A549 (cell line): ENCODE measurements around the gene MYO6. TPM values are rescaled to one million over a fixed set of nuclear protein-coding genes. Genes with fewer than 3 reads are reported as not detected.

Source experiments
- ATAC-seq, 2 experiments: fragments of 200-7000 bp in 1 of 2; fragments of >200 bp in 1 of 2; cut with Nextera tagmentation in 1 of 2; cut with Tn5 transposase in 1 of 2; 3 replicates each; pipeline versions ENCODE4 v1.8.0 to v1.9.1; 2018 to 2020; ENCODE audit warnings: mild to moderate bottlenecking in 1 of 2, moderate library complexity in 1 of 2
- CTCF ChIA-PET: fragments of 300-600 bp; sonication (Branson Sonifier 250); formaldehyde crosslinking; extraction: SDS; loops from one replicate; lab custom pipeline; 2021; ENCODE audit warnings: antibody characterized with exemption, inconsistent platforms; lab: Yijun Ruan, JAX
- POLR2A ChIA-PET: fragments of 350-600 bp; formaldehyde crosslinking; extraction: SDS; loops from one replicate; lab custom pipeline; 2021; ENCODE audit warnings: antibody characterized with exemption, inconsistent platforms; lab: Yijun Ruan, JAX
- DNase-seq, 2 experiments: peaks; one replicate each; pipeline versions ENCODE4 v3.0.0 to v3.0.0-alpha.2; 2011 to 2016; ENCODE audit warnings: low read depth in 1 of 2, low spot score in 1 of 2
- FAIRE-seq: peaks from 2 replicates; lab custom pipeline; 2011; peaks lifted over from hg19 to GRCh38; lab: Jason Lieb, UNC
- H3K27ac ChIP-seq, 2 experiments: fragments of >200 bp; sonication (Bioruptor Twin); formaldehyde crosslinking; 3 replicates each; pipeline ENCODE4 v1.5.1; 2016 to 2017
- H3K4me1 ChIP-seq: fragments of >200 bp; sonication (Bioruptor Twin); formaldehyde crosslinking; 3 replicates; pipeline ENCODE4 v1.6.1; 2016
- H3K4me2 ChIP-seq: fragments of >200 bp; sonication (Bioruptor Twin); formaldehyde crosslinking; 3 replicates; pipeline ENCODE4 v1.6.1; 2016
- H3K4me3 ChIP-seq: fragments of >200 bp; sonication (Bioruptor Twin); formaldehyde crosslinking; 3 replicates; pipeline ENCODE4 v1.5.1; 2016
- H3K9me3 ChIP-seq: fragments of >200 bp; sonication (Bioruptor Twin); formaldehyde crosslinking; 3 replicates; pipeline ENCODE4 v1.6.1; 2016
- CBX8 ChIP-seq: fragments of 200-600 bp; sonication (generic); IDR thresholded peaks from 2 replicates; pipeline ENCODE4 v1.6.1; 2016
- CHD2 ChIP-seq: fragments of 150-350 bp; IDR thresholded peaks from 2 replicates; pipeline ENCODE4 v1.6.1; 2014; ENCODE audit warnings: low read length; ENCODE audit not compliant: partially characterized antibody
- EHMT2 ChIP-seq: fragments of 200-600 bp; sonication (generic); IDR thresholded peaks from 2 replicates; pipeline ENCODE4 v1.6.1; 2016; ENCODE audit warnings: antibody characterized with exemption, low read depth, mild to moderate bottlenecking, moderate library complexity
- ESRRA ChIP-seq: fragments of 150-350 bp; IDR thresholded peaks from 2 replicates; pipeline ENCODE4 v1.6.1; 2014; ENCODE audit warnings: mild to moderate bottlenecking, low read length, borderline replicate concordance
- HEYL ChIP-seq: fragments of 250-450 bp; sonication (Bioruptor Pico); IDR thresholded peaks from 2 replicates; pipeline ENCODE4 v1.8.0; 2021; ENCODE audit warnings: mild to moderate bottlenecking, moderate library complexity
- HOXB5 ChIP-seq: fragments of 250-450 bp; sonication (Bioruptor Pico); IDR thresholded peaks from 2 replicates; pipeline ENCODE4 v1.5.0; 2020; ENCODE audit warnings: mild to moderate bottlenecking, moderate library complexity
- JUN ChIP-seq, 2 experiments: fragments of >200 bp; sonication (Bioruptor Twin); formaldehyde crosslinking; IDR thresholded peaks; 2 replicates in 1 of 2; 3 replicates in 1 of 2; pipeline ENCODE4 v1.6.1; 2016 to 2017
- MAZ ChIP-seq: fragments of 150-350 bp; IDR thresholded peaks from 2 replicates; pipeline ENCODE4 v1.6.1; 2014; ENCODE audit warnings: antibody characterized with exemption, low read depth, low read length, borderline replicate concordance
- NPAS2 ChIP-seq: fragments of 250-450 bp; sonication (Bioruptor Pico); IDR thresholded peaks from 2 replicates; pipeline ENCODE4 v1.8.0; 2022; ENCODE audit warnings: mild to moderate bottlenecking, moderate library complexity, borderline replicate concordance
- NR3C1 ChIP-seq: fragments of >200 bp; sonication (Bioruptor Twin); formaldehyde crosslinking; IDR thresholded peaks from 3 replicates; pipeline ENCODE4 v1.6.1; 2017
- POLR2A ChIP-seq: IDR thresholded peaks from 2 replicates; pipeline ENCODE4 v1.6.1; 2012; ENCODE audit warnings: mild to moderate bottlenecking, low read length
- RARB ChIP-seq: fragments of 250-450 bp; sonication (Bioruptor Pico); IDR thresholded peaks from 2 replicates; pipeline ENCODE4 v1.8.0; 2021; ENCODE audit warnings: mild to moderate bottlenecking, moderate library complexity
- REST ChIP-seq: fragments of 200-600 bp; sonication (generic); IDR thresholded peaks from 2 replicates; pipeline ENCODE4 v1.6.1; 2016; ENCODE audit warnings: antibody characterized with exemption, mild to moderate bottlenecking, moderate library complexity
- RNF2 ChIP-seq: fragments of 200-600 bp; sonication (generic); IDR thresholded peaks from 2 replicates; pipeline ENCODE4 v1.6.1; 2016; ENCODE audit warnings: low read depth, mild to moderate bottlenecking, antibody characterized with exemption, moderate library complexity, borderline replicate concordance
- SMC3 ChIP-seq: fragments of >200 bp; sonication (Bioruptor Twin); formaldehyde crosslinking; IDR thresholded peaks from 3 replicates; pipeline ENCODE4 v1.6.1; 2018; ENCODE audit warnings: inconsistent platforms
- TFCP2L1 ChIP-seq: fragments of 250-450 bp; sonication (Bioruptor Pico); IDR thresholded peaks from 2 replicates; pipeline ENCODE4 v1.5.0; 2021; ENCODE audit warnings: mild to moderate bottlenecking
- TP53 ChIP-seq: fragments of 250-450 bp; sonication (Bioruptor Pico); IDR thresholded peaks from 2 replicates; pipeline ENCODE4 v1.5.0; 2021; ENCODE audit warnings: mild to moderate bottlenecking, moderate library complexity
- USF2 ChIP-seq: fragments of 450-650 bp; IDR thresholded peaks from 2 replicates; pipeline ENCODE4 v1.6.1; 2014; ENCODE audit warnings: antibody characterized with exemption
- WGBS: methylation state at CpG from one replicate; pipeline ENCODE4 v1.1.6; 2017; ENCODE audit errors: missing lambda C conversion rate; 5-methylcytosine and 5-hydroxymethylcytosine counted together
- polyA plus RNA-seq, 4 experiments: library from polyadenylated mRNA; depleted of rRNA in 3 of 4; stranded (reverse); fragments of >200 nt; fragmentation: RNase III in 1 of 4; extraction: RNeasy Plus Mini Kit Qiagen cat#74134 plus additional on column Dnase treatment in 1 of 4; gene quantifications; 2 replicates in 3 of 4; 3 replicates in 1 of 4; pipeline ENCODE4 v1.2.3, GENCODE V29; 2011 to 2017
- TF ChIP-seq, protein P1 (sequence below): fragments of 250-450 bp; sonication (Bioruptor Pico); IDR thresholded peaks from 2 replicates; pipeline ENCODE4 v1.5.0; 2020; ENCODE audit warnings: low read depth, mild to moderate bottlenecking, moderate library complexity

Gene MYO6
- polyA plus RNA-seq, 2 of the 4 experiments (the other 2 are of a cell fraction) = 10.8 to 17.3 TPM

- TF ChIP-seq REST = no peak
Measured at GRCh38 chr6:75874224-75874623, 125.2 kb downstream of the MYO6 start (continued).

- no peak for FAIRE-seq
- no peak for ATAC-seq
Measured at GRCh38 chr6:75876152-75876551, 127.1 kb downstream of the MYO6 start.

GRCh38 chr6:75880305-75880704, 131.3 kb downstream of the MYO6 start:
- ChIA-PET CTCF (interaction anchor here (5.5 kb wide), 1 partner anchor 13 kb away, joined by 29 read pairs; no protein-coding TSS in a partner anchor), POLR2A (no interaction called here)
- FAIRE-seq (no peak), DNase-seq (no peak), ATAC-seq (no peak)
- WGBS = 92% methylated on average over 1 of the region's 1 CpG
- Histone ChIP-seq H3K27ac (no peak overlapping the region), H3K9me3 (no peaks in the 10 kb centered on the region), H3K4me2 (no peak overlapping the region), H3K4me1 (no peaks in the 10 kb centered on the region), H3K4me3 (no peak overlapping the region)
- TF ChIP-seq USF2 (no peak), NPAS2 (CRISPR knock-in tag) (no peak), HEYL (no peak), RARB (CRISPR knock-in tag) (no peak), TP53 (CRISPR knock-in tag) (no peak), POLR2A (no peak), JUN (IDR thresholded peaks at IDR 0.05) (no peak), CHD2 (no peak), REST (no peak), TFCP2L1 (CRISPR knock-in tag) (no peak)
- TF ChIP-seq, protein P1, sequence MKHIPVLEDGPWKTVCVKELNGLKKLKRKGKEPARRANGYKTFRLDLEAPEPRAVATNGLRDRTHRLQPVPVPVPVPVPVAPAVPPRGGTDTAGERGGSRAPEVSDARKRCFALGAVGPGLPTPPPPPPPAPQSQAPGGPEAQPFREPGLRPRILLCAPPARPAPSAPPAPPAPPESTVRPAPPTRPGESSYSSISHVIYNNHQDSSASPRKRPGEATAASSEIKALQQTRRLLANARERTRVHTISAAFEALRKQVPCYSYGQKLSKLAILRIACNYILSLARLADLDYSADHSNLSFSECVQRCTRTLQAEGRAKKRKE (CRISPR knock-in tag) = no peak

More at GRCh38 chr6:75876152-75876551, 127.1 kb downstream of the MYO6 start:
- Histone ChIP-seq H3K4me1 (no peaks in the 10 kb centered on the region), H3K4me3 (no peak overlapping the region), H3K9me3 (no peaks in the 10 kb centered on the region), H3K27ac (no peak overlapping the region), H3K4me2 (no peak overlapping the region)
- ChIA-PET POLR2A (no interaction called here), CTCF (no interaction called here)
- TF ChIP-seq NPAS2 (CRISPR knock-in tag) (no peak), SMC3 (no peak), ESRRA (no peak), EHMT2 (no peak), RNF2 (no peak), HOXB5 (CRISPR knock-in tag) (no peak), MAZ (no peak), CBX8 (no peak), NR3C1 (no peak)
- no peak for DNase-seq
